Esophagus (tissue), 2 donors: Measurements from ENCODE around the gene PSMB2. TPM values are rescaled to one million over a fixed set of nuclear protein-coding genes. Genes with fewer than 3 reads are reported as not detected.

Source experiments
- H3K27ac ChIP-seq, 2 donors: one replicate each; pipeline ENCODE4 v1.5.1; 2013; ENCODE audit warnings: low read depth in 2 of 2, mild to moderate bottlenecking in 2 of 2, inconsistent platforms in 1 of 2, low read length in 1 of 2, moderate library complexity in 1 of 2
- H3K27me3 ChIP-seq, 2 donors: one replicate each; pipeline ENCODE4 v1.6.1; 2013; ENCODE audit warnings: low read length in 2 of 2, control low read depth in 1 of 2, mild to moderate bottlenecking in 1 of 2; ENCODE audit not compliant: insufficient read depth in 2 of 2, control insufficient read depth in 1 of 2
- H3K36me3 ChIP-seq, 2 donors: one replicate each; pipeline ENCODE4 v1.6.1; 2013; ENCODE audit warnings: low read length in 1 of 2; ENCODE audit not compliant: control insufficient read depth in 2 of 2, insufficient read depth in 2 of 2
- H3K4me1 ChIP-seq, 2 donors: one replicate each; pipeline ENCODE4 v1.6.1; 2013; ENCODE audit warnings: low read length in 1 of 2; ENCODE audit not compliant: control insufficient read depth in 2 of 2, insufficient read depth in 2 of 2
- H3K4me3 ChIP-seq, 2 donors: one replicate each; pipeline ENCODE4 v1.5.1; 2013; ENCODE audit warnings: low read length in 2 of 2, mild to moderate bottlenecking in 2 of 2, low read depth in 1 of 2, moderate library complexity in 1 of 2
- H3K9me3 ChIP-seq, 2 donors: one replicate each; pipeline ENCODE4 v1.6.1; 2013; ENCODE audit warnings: mild to moderate bottlenecking in 2 of 2, low read depth in 1 of 2, low read length in 1 of 2, moderate library complexity in 1 of 2; ENCODE audit not compliant: control insufficient read depth in 2 of 2, insufficient read depth in 1 of 2
- WGBS, 2 donors: extraction: QIAGEN DNeasy Blood & Tissue Kit; methylation state at CpG; one replicate each; pipeline ENCODE4 v1.1.7; 2013; 5-methylcytosine and 5-hydroxymethylcytosine counted together
- polyA plus RNA-seq, 2 donors: library from polyadenylated mRNA; stranded (reverse); fragments of 200-250 nt; gene quantifications; one replicate each; pipeline ENCODE4 v1.2.3, GENCODE V29; 2013
- donor health status: healthy with polysubstance abuse.
- donor health status: Bipolar disorder and iron deficiency.

PSMB2 gene
- polyA plus RNA-seq, 2 donors: 29.7 to 42.5 TPM

GRCh38 chr1:35666916-35667315 lies 25.6 kb upstream of the PSMB2 start:
- 41 to 47% methylated on average over 1 of the region's 1 CpG for WGBS, 2 donors
- H3K4me3 ChIP-seq: no peak overlapping the region
- H3K4me1 ChIP-seq: no peaks in the 10 kb centered on the region
- H3K27me3 ChIP-seq: no peaks in the 10 kb centered on the region
- no peaks in the 10 kb centered on the region for H3K36me3 ChIP-seq
- no peaks in the 10 kb centered on the region for H3K9me3 ChIP-seq
- H3K27ac ChIP-seq: no peak overlapping the region

GRCh38 chr1:35666216-35666615 lies 24.9 kb upstream of the PSMB2 start:
- no peaks in the 10 kb centered on the region for H3K36me3 ChIP-seq
- no peaks in the 10 kb centered on the region for H3K4me1 ChIP-seq
- H3K4me3 ChIP-seq: no peak overlapping the region
- 86 to 95% methylated on average over 2 of the region's 2 CpGs for WGBS, 2 donors
- H3K9me3 ChIP-seq: no peaks in the 10 kb centered on the region
- no peak overlapping the region for H3K27ac ChIP-seq
- H3K27me3 ChIP-seq: no peaks in the 10 kb centered on the region

- WGBS, 2 donors: 82 to 88% methylated on average over 9 of the region's 9 CpGs
- no peak overlapping the region for H3K4me3 ChIP-seq
- no peaks in the 10 kb centered on the region for H3K4me1 ChIP-seq
- H3K27ac ChIP-seq: no peak overlapping the region
- no peaks in the 10 kb centered on the region for H3K36me3 ChIP-seq
- H3K9me3 ChIP-seq: no peaks in the 10 kb centered on the region
- H3K27me3 ChIP-seq: no peaks in the 10 kb centered on the region
Measured at GRCh38 chr1:35663434-35663833, 22.1 kb upstream of the PSMB2 start.

GRCh38 chr1:35661474-35661795 lies 20.1 kb upstream of the PSMB2 start:
- H3K27me3 ChIP-seq: no peaks in the 10 kb centered on the region
- H3K4me1 ChIP-seq: no peaks in the 10 kb centered on the region
- 86 to 89% methylated on average over 2 of the region's 2 CpGs for WGBS, 2 donors
- H3K4me3 ChIP-seq: no peak overlapping the region
- H3K27ac ChIP-seq: no peak overlapping the region
- no peaks in the 10 kb centered on the region for H3K9me3 ChIP-seq
- no peaks in the 10 kb centered on the region for H3K36me3 ChIP-seq

DNA sequence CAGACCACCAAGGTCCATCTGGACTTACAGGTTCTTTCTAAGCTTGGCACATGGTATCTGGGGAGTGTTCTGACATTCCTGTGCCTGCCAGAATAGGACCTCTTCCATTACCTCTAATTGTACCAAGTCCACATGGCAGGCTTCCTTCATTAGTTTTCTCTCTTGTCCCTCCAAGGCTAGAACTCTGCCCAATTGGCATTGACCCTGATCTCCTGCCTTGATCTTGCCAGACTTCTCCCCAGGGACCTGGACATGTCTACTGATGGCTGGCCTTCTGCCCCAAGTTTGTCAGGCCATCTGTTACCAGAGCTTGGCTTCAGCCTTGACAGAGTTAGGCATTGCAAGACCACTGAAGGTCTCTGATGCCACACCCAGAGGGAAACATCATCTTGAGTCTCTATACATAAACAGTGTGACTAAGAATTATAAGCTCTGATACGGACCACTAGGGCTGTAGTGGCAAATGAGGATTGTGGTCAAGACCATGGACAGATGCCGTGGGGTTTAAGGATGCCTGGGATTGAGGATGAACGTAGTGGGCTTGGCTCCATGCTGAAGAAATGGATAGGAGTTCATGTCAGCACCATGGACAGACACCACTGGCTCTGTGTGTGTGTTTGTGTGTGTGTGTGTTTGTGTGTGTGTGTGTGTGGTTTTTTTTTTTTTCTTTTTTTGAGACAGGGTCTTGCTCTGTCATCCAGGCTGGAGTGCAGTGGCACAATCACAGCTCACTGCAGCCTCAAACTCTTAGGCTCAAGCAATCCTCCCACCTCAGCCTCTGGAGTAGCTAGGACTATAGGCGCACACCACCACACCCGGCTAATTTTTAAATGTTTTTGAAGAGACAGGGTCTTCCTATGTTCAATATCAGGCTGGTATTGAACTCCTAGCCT lies 19.5 kb upstream of the PSMB2 start:
- H3K27ac ChIP-seq: no peak overlapping the region
- WGBS, 2 donors: 53 to 54% methylated on average over 5 of the region's 5 CpGs
- no peaks in the 10 kb centered on the region for H3K4me1 ChIP-seq
- H3K4me3 ChIP-seq: no peak overlapping the region
- no peaks in the 10 kb centered on the region for H3K9me3 ChIP-seq
- H3K27me3 ChIP-seq: no peaks in the 10 kb centered on the region
- no peaks in the 10 kb centered on the region for H3K36me3 ChIP-seq

DNA sequence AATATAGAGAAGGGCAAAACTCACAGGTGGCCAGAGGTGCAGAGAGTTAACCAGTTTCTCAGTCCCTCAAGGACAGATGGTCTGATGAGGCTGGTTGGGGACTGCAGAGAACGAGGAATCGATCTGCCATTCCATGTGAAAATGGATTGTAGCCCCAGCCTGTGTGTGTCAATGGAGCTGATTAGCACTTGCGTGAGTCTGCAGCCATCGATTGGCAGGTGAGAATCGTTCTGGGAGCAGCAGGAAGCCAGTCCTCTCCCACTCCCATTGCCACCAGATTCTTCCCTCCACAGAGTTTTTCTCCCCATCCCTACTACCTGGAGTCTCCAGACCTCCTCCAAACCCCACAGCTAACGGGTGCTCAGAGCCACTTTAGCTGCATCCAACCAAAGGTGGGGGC lies 18.3 kb upstream of the PSMB2 start:
- Histone ChIP-seq H3K4me1 (no peaks in the 10 kb centered on the region), H3K9me3 (no peaks in the 10 kb centered on the region), H3K36me3 (no peaks in the 10 kb centered on the region), H3K27me3 (no peaks in the 10 kb centered on the region), H3K27ac (no peak overlapping the region), H3K4me3 (no peak overlapping the region)
- WGBS, 2 donors: 26 to 29% methylated on average over 6 of the region's 6 CpGs

- no peak overlapping the region for H3K27ac ChIP-seq
- WGBS, 2 donors: 57 to 62% methylated on average over 2 of the region's 2 CpGs
- no peaks in the 10 kb centered on the region for H3K9me3 ChIP-seq
- no peaks in the 10 kb centered on the region for H3K36me3 ChIP-seq
- H3K4me3 ChIP-seq: no peak overlapping the region
- H3K4me1 ChIP-seq: no peaks in the 10 kb centered on the region
- H3K27me3 ChIP-seq: no peaks in the 10 kb centered on the region
Measured at GRCh38 chr1:35657851-35658250, 16.5 kb upstream of the PSMB2 start.

DNA sequence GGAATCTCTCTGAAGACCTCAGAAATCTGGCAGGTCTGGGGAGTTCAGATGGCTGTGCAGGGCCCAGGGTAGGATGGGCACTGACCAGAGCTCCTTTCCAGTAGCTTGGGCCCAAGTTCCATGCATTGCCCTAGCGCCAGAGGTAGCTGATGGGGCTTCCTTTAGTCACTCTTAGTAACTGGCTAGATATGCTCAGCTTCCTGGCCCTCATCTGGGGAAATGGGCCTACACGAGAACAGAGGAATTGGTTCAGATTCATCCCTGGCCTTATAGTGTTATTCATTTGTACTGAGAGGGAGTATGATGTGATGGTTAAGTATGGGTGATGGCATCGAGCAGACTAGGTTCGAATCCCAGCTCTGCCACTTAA lies 15.5 kb upstream of the PSMB2 start:
- Histone ChIP-seq H3K36me3 (no peaks in the 10 kb centered on the region), H3K27ac (no peak overlapping the region), H3K9me3 (no peaks in the 10 kb centered on the region), H3K4me1 (no peaks in the 10 kb centered on the region), H3K27me3 (no peaks in the 10 kb centered on the region), H3K4me3 (no peak overlapping the region)
- WGBS, 2 donors: 77 to 88% methylated on average over 4 of the region's 4 CpGs

DNA sequence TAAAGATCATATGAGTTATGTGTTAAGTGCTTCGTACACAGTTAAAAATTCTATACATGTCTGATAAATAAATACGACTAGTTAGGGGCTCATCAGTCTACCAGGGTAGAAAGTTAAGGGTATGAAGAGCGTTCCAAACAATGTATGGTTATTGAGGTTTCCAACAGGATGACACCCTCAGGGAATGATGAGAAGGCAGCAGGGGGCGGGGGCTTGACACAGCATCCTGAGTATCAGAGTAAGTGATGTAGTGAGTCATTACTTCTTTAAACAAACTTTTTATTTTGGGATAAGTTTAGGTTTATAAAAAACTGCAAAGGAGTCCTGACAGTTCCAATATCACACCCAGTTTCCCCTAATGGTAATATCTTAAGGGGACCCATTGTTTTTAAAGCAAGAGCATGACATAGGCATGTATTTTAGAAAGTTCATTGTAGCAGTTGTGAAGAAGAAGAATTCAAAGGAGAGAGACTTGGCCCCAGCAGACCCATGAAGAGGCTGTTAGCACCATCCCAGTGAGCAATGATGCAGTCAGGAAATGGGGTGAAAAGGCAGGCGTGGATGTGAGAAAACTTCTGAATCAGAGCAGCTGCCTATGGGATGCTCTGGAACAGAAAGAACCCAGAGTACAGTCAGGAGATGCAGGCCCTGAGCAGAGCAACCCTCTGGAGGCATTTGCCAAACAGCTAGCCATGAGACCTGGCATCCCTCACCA lies 15.0 kb upstream of the PSMB2 start:
- Histone ChIP-seq H3K27me3 (no peaks in the 10 kb centered on the region), H3K4me3 (no peak overlapping the region), H3K36me3 (no peaks in the 10 kb centered on the region), H3K9me3 (no peaks in the 10 kb centered on the region), H3K4me1 (no peaks in the 10 kb centered on the region), H3K27ac (no peak overlapping the region)
- WGBS, 2 donors: 72 to 74% methylated on average over 5 of the region's 5 CpGs

DNA sequence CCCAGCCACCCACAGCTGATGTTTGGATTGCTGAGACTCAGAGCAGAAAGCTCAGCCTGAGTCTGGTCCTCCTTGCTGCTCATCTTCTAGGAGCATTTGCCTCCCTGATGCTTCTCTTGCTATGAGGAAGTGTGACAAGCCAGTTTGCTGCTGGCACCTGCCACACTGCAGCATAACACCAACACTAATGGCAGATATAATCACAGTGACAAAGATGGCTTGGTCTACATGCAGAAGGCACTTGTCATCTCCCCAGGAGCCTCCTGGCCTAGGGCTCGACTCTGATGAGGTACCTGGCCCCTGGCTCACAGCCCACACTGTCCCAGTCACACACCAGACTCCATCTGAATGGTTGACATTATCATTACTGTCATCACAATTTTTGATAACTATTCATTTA lies 13.9 kb upstream of the PSMB2 start:
- no peaks in the 10 kb centered on the region for H3K9me3 ChIP-seq
- no peaks in the 10 kb centered on the region for H3K27me3 ChIP-seq
- no peaks in the 10 kb centered on the region for H3K4me1 ChIP-seq
- H3K27ac ChIP-seq: no peak overlapping the region
- no peaks in the 10 kb centered on the region for H3K36me3 ChIP-seq
- H3K4me3 ChIP-seq: no peak overlapping the region
- WGBS, 2 donors: 19 to 46% methylated on average over 1 of the region's 1 CpG
